LHCN-M2 (cell line): ENCODE data around the gene DOCK2. TPM values are rescaled to one million over a fixed set of nuclear protein-coding genes. Genes with fewer than 3 reads are reported as not detected.
"Not testable (repeated sequence)": the region's sequence is repeated elsewhere in the genome, so short reads cannot be mapped to it uniquely, and the experiment has no call there.

Experiments
- DNase-seq: peaks from one replicate; pipeline ENCODE4 v3.0.0-alpha.2; 2012; ENCODE audit warnings: low read depth
- total RNA-seq: library from RNA; depleted of rRNA; stranded (reverse); fragments of >200 nt; gene quantifications from 2 replicates; pipeline ENCODE4 v1.2.3, GENCODE V29; 2014

Gene DOCK2
- total RNA-seq, 1 experiment from 2014 or later = 6.1 TPM

DNA sequence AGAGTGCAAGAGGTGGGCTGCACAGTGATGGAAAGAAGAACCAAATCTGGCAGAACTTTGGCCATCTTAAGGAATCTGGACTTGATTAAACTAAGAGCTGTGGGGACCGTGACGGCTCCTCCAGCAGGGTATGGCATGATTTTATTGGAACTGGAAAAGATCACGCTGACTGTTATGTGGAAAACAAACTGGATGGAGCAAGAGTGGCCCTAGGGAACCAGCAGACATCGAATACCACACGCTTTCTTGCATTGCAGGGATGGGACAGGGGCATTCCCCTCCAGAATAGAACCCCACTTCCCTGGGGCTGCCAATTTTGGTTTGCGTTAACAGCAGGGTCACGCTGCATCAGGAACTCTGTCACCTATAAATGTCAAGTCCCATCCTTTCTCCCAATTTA lies 304.5 kb downstream of the DOCK2 start:
- no peak for DNase-seq

DNA sequence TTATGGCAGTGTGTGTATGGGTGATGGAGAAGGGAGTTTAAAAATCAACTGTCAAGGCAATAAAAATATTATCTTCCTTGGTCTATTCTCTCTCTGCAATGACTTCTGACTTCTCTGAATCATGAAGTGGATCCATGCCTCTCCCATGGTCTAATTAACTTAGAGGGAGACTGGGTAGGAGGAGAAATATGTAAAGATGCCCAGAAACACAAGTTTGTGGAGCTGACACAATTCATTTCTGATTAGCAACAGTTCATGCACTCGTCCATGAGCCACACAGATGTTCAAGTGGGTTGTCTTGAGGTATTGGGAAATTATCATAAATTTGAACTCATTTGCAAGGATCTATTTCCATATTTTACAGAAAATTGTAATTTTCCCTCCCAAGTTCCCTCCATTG lies 305.1 kb downstream of the DOCK2 start:
- DNase-seq = no peak

DNA sequence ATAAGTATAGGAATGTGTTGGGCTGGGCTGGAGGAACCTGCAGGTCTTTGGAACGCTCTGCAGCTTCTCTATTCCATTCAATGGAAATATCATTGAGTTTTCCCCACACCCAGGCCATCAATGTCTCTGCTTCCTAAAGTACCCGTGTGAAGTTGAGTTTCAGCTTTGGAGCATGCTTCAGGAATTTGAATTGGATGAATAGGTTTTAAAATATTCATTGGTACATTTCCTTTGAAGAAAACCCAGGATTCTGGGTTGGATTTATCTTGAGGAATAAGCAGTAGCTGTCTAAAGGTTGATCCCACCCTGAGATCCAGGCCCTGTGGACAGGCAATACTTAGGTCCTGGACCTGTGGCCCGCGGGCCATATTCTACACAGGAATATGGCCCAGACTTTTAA lies 306.0 kb downstream of the DOCK2 start:
- DNase-seq = no peak

DNA sequence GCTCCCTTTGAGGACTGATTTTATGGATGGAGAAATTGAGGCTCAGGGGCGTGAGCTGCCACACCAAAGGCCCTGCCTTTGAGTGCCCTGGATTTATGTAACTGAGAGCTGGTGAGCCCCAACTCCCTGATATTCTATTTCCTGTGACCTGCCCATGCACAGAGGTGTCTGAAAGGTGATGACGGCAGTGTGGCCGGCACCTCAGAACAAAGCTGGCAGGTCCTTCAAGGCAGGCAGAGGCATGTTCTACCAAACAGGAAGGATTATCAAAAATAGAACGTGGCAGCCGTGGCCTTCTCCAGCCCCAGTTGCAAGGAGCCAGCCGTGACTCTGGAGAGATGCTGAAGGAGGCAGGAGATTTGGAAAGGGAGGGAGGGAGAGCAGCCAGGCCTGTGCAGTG lies 307.0 kb downstream of the DOCK2 start:
- DNase-seq = no peak

DNA sequence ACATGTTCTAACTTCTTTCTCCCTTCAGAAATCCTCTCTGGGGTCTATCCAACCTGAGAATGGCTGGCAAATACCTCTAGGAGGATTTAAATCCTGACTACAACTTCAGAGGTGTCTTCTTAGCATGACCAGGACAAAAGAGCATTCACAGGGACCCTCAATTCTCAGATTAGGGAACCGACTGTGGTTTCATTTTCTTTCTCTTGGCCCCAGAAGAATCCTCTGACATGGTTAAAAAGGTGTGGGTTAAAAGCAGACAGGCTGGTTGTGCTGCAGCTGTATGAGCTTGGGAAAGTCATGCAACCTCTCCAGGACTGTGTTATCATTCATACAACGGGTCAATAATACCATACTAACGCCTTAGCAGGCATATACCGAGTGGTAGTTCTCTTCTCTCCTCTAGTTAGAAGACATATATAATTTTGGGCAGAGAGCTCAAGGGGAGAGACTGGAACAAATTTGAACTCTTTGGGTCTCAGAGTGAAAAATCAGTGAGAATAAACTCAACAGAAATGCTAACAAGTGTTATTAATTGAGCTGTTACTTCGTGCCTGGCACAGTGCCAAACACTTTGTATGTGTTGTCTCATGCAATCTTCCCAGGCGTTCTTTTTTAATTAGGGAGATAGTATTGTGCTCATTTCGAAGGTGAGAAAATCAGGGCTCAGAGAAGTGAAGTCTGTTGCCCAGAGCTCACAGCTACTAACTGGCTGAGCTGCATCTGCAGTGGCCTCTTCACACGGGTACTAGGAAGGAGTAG lies 308.0 kb downstream of the DOCK2 start:
- no peak for DNase-seq

DNA sequence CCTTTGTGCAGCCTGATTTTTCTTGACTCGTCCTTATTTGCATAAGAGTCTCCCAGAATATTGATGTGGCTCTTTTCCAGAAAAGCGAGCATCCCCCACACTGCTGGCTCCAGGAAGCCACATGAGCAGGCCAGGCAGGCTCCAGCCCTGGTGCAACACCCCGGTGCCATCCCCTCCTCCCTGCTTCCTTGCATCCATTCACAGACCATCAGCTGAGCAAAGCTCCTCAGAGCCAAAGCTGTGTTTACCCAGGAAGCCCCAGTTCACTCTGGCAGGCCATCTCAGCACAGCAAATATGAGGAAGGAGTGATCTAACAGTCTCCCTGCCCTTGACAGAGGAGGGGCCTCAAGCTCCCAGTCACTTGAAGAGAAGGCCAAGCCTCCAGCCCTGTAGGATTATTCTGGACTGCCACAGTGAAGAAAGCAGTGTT lies 308.8 kb downstream of the DOCK2 start:
- peak; percentile 32 for DNase-seq

DNA sequence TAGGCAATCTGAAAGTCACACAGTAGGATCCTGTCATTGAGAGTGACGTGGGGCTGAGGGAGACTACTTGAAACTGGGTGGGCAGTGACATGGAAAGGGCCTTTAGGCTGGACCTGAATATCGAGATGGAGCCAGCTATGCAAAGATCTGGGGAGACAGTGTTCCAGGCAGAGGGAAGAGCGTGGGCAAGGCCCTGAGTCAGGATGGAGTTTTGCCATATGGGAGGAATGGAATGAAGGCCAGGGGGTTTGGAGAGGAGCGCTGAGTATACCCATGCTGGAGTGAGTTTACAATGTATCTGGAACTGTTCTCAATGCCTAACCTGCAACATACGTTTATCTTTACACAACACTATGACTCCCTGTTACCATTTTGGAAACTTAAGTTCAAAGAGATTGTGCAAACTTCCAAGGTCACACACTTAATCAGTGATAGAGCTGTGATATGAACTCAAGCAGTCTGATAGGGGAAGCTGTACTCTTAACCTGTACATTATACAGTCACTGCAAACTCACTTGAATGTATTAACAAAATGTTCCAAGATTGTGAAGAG lies 309.7 kb downstream of the DOCK2 start:
- DNase-seq = no peak

DNA sequence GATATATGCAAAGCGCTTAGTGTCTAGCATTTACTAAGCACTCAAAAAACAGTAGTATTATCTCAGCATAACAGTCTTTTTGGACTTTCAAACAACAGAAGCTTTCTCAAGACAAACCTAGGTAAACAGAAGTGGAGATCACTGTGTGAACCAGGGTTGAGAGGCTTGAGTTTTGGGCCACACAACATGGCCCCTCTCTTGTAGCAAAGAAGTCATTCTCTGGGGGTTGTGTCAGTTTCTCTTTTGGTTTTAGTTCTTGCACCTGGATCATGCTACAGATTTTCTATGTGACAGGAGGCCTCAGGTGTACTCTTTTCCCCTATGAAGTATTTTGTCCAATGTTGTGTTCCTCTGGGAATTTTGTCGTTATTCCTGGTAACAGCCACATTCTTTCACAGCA lies 313.3 kb downstream of the DOCK2 start:
- DNase-seq = no peak

DNA sequence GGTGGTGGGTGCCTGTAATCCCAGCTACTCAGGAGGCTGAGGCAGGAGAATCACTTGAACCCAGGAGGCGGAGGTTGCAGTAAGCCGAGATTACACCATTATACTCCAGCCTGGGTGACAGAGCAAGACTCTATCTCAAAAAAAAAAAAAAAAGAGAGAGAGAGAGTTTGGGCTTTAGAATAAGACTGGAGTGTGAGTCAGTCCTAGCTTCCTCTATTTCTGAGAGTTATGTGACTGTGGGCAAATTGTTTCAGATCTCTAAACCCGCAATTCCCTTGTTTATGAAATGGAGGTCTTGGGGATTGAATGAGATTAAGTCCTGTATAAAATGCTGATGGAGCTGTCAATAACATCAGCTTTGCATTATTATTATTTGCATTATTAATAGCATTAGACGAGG lies 316.1 kb downstream of the DOCK2 start:
- DNase-seq = not testable (repeated sequence)

DNA sequence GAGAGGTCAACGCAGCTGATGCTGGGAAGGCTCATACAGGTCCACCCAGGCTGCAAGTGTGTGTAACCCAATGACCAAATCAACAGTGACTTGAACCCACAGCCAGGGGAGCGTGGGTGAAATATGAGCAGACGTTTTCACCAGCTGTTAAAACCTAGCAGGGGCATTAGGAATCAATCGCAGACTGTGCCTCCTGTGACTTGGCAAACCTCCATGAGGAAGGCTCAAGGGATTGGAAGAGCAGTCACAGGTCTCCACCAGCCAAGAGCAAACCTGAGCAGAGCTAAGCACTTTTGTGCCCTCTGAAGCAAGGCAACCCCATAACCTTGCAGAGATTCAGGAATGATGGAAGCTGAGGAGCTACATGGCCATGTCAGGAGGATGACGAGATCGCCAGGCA lies 317.7 kb downstream of the DOCK2 start:
- no peak for DNase-seq

DNA sequence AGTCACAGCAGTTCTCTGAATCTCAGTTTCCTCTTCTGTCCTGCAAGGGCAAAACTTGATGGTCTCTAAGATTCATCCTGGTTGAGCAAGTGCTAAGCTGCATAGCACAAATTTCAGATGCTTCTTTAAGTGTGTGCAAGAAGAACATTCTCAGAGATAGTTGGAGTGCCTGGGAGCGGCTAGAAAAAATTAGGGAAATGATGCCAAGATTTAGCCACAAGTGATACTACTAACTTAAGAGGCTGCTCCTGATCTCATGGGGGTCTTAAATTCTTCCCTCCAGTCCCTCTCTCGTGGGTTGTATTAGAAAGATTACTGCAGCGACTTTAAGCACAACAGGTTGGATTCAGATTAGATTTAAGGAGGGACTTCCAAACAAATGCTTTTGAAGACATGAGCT lies 319.1 kb downstream of the DOCK2 start:
- no peak for DNase-seq

DNA sequence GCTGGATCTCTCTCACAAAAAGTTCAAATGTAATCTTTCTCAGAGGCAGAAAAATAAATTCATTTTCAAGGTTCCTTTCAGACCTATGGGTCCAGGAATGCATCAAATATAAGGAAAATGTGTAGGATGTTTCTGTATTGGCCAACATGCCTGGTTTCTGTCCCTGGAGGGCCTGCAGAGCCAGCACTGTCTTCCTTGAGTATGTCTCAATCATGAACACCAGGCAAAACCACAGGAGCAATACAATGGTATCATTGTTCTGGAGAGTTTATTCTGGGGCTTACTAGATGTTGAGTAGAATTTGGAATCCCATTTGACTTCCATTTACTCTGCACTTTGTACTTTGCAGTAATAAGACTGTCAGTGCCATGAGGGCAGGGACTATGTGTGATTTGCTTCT lies 319.7 kb downstream of the DOCK2 start:
- DNase-seq = peak; percentile 39

DNA sequence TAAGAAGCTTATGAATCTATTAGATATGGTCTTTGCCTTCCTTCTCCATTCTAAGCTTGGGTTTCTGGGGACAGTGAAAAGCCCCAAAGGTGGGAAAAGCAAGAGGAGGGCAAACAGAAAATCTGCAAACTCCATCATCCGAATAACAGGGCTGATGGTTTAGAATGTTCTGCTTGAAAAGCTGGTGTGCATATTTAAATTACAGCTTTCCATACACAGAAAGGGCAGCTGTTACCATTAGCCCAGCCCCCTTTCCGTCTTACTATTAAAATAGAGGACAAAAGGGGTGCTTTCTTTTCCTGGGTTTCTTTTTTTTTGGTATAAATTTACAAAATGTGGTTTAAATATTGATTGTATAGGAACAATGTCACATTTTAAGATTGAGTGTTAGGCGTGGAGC lies 321.2 kb downstream of the DOCK2 start:
- DNase-seq = no peak

DNA sequence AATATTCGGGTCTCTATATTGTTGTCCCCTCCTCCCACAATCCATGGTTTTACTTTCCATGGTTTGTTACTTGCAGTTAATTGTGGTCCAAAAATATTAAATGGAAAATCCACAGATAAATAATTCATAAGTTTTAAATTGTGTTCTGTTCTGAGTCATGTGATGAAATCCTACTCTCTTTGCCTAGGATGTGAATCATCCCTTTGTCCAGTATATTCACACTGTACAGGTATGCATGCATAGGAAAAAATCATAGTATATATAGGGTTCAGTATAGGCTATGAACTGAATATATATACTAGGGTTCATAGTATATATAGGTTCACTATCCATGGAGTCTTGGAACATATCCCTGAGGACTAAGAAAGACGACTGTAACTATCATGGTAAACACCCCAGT lies 323.6 kb downstream of the DOCK2 start:
- no peak for DNase-seq

DNA sequence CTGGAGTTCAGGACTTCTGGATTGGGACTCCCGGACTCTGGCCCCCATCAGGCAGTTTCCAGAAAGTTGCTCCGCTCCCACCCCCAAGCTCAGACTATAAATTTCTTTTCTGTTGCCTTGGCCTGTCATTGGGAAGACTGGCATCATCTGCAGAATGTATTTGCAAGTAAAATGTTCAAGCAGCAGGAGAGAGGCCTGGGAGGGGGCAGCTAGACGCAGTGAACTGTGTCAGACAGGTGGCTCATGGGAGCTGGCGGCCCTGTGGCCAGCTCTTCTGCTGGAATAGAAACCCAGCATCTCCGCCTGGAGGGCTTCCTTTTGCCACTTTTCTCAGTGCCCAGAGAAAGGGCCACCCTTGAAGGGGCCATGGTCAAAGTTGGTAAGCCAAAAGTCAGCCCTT lies 327.2 kb downstream of the DOCK2 start:
- no peak for DNase-seq

DNA sequence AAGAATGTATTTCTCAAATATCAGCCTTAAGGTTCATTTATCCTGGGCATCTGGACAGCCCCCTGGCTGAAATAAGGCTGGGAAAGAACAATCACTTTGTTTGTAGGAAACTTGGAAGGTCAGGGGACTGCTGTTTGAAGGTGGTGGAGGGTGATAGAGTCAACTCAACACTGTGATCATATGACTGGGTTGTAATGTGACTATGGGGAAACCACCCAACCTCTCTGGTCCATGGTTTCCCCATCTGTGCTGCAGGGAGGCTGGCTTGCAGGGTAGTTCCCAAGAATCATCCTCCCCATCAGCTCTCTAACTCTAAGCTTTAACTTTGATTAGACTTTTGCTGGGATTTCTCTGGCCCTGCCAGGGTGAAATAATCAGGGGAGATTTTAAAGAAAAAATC lies 333.3 kb downstream of the DOCK2 start:
- no peak for DNase-seq

DNA sequence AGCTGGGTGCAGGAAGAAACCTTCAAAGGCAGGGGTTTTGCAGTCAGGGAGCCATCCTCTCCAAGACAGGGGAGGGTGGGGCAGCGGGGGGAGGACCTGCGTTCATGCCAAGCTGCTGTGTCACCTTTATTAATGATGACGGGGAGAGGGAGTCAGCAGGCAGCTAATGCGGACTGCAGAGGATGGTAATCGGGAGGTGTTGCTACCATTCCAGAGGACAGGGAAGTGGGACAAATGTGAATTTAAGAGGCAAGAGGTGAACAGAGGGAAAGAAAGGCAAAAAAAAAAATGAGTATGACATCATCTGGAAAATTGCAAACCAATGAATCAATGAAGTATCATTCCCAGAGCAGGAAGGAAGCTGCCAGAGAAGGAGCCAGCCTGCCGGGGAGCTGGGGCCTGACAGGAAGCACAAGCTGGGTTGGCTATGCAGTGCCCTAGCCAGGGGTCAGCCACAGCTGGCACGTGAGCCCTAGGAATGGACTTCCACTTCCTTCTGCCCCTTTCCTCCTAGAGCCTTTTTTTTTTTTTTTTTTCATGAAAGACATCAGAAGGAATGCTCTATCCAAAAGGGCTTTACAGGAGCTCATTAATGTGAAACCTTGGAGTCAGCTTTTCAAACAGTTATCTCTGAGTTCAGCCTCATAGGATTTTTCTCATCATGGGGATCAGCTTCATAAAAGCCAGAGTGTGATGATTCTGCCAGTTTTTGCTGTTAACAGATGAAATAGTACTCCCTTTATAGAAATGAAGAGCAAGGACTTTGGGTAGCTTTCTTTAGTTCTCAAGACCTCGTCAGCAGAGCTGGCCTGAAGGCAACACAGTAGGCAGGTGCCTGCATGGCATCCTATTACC lies 334.1 kb downstream of the DOCK2 start:
- DNase-seq = peak; percentile 83

DNA sequence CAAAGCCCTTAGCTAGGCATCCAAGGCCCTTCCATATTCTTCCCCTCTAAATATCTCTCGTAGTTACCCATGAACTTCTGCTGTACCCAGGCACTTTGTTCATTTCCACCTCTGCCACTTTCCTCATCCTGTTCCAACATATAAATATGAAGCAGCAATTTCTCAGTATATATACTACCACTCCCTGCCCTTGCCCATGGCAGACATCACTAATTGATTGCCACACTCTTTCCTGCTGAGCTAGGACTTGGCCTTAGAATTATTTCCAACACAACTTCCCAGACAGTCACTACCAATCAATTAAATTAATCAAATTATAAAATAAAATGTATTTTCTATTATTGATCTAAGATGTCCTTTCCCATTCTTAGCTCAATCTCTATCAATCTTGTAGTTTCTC lies 334.7 kb downstream of the DOCK2 start:
- DNase-seq = no peak

DNA sequence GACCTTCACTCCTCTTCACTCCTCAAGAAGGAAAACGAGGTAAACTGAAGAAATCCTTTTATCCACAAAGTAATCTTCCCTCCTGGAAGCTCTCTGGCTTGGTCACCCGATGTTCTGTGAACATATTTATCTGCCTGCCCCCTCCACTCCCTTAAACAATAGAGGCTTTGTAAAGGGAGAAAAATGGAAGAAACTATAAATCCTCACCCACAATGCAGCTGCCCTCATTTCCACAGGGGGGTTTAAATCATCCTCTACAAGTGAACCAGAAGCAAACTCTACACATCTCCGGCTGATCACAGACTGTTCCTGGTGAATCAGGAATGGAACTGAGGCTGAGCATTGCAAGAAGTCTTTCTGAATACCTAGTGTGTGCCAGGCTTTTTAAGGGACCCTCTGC lies 336.0 kb downstream of the DOCK2 start:
- no peak for DNase-seq

DNA sequence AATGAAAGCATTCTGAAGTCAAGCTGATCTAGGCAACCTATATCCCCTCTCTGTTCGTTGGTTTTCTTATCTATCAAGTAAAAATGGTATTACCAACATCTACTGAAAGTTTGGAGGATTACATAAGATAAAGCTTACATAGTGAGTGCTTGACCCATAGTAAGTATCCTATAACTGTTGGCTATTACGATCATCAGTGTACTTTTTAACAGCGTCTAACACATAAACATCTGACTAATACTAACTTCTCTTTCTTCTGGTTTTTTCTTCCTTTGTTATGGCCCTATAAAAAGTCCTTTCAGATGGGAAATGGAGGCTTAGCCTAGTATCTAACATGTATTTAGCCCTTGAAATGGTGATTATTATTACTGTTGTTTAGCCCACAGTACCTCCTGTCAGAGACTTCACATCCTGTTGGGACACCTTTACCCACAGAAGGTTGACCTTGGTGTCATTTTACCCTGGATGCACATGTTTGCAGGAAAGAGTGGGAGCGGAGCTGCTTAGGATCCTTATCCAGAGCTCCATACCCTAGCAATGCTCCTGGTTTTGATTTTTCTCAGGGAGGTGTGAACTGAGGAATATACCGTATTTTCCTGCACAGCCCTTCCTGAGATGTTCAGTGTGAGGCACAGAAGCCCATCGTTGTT lies 337.2 kb downstream of the DOCK2 start:
- no peak for DNase-seq

DNA sequence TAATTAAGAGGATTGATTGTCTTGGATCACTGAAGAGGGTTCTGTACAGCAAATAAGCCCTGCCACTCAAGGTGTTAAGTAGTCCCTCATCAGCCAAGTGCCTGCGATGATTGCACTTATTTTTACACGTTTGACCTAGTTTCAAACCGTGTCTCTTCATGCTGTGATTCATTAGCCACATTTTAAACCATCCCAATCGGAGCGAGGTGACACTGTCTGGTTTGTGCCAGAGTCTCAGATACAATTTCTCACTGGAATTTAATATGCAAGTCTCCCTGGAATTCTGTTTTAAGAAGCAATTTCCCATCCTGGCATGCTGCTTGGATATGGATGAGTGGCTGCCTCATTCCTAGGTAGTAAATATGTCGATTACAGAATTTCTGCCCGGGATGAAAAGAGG lies 341.6 kb downstream of the DOCK2 start:
- no peak for DNase-seq

DNA sequence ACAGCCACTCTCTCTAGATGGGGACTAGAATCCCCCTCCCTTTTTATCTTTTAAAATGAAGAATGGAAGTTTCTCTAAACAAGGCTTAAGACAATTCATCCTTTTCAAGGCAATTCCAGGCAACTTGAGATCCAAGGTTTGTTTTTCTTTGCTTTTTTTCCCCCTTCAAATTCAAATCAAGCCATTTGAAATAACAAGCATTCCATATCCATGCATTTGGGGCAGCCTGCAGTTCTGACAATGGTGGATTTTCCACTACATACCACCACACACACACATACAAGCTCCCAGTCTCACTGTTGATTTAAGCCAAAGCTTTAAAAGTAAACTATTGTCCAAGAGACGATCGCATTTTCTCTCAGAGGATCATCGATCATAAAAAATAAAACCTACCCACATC lies 342.8 kb downstream of the DOCK2 start:
- DNase-seq = no peak
